ENCODE results near the gene CDK11B.
"Not testable (repeated sequence)": the region's sequence is repeated elsewhere in the genome, so short reads cannot be mapped to it uniquely, and the experiment has no call there.

DNA sequence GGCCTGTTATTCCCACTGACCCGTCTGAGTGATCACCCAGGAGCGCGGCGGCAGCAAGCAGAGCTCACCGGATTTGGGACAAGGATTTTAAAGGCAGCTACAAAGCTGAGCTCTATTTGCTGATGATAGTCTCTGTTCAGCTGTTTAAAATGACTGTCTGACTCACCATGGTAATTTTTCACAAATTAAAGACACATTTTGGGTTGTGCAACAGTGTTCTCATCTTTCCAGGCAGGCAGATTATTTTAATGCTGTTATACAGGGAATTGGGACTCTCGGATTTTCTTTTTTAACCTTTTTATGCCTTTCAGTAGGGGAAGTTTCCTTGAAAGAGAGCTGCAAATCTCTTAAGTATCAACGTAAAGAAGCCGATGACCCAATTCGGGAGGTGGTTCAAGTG is 3.6 kb upstream of the CDK11B start:
- TF ChIP-seq, protein P1, sequence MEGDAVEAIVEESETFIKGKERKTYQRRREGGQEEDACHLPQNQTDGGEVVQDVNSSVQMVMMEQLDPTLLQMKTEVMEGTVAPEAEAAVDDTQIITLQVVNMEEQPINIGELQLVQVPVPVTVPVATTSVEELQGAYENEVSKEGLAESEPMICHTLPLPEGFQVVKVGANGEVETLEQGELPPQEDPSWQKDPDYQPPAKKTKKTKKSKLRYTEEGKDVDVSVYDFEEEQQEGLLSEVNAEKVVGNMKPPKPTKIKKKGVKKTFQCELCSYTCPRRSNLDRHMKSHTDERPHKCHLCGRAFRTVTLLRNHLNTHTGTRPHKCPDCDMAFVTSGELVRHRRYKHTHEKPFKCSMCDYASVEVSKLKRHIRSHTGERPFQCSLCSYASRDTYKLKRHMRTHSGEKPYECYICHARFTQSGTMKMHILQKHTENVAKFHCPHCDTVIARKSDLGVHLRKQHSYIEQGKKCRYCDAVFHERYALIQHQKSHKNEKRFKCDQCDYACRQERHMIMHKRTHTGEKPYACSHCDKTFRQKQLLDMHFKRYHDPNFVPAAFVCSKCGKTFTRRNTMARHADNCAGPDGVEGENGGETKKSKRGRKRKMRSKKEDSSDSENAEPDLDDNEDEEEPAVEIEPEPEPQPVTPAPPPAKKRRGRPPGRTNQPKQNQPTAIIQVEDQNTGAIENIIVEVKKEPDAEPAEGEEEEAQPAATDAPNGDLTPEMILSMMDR (IDR thresholded peaks at IDR 0.05) = not testable (repeated sequence)
- not testable (repeated sequence) for TF ChIP-seq EZH2 (IDR thresholded peaks at IDR 0.05; ENCODE audit: borderline replicate concordance, insufficient read depth, low read depth, low read length, poor library complexity, severe bottlenecking)

Data from B cell (primary cell).